GM06990 (cell line): ENCODE measurements around the gene SP6.

Experiments
- DNase-seq: peaks from one replicate; pipeline ENCODE4 v3.0.0-alpha.2; 2011; ENCODE audit not compliant: insufficient read length; ENCODE audit errors: extremely low read depth
- H3K27me3 ChIP-seq: replicated peaks from 2 replicates; pipeline ENCODE4 v1.6.0; 2011; ENCODE audit warnings: low read length; ENCODE audit not compliant: control insufficient read depth, insufficient read depth
- H3K36me3 ChIP-seq: 2 replicates; pipeline ENCODE4 v1.5.1; 2011; ENCODE audit warnings: low read length; ENCODE audit not compliant: control insufficient read depth, insufficient read depth
- H3K4me3 ChIP-seq: replicated peaks from 2 replicates; pipeline ENCODE4 v1.5.1; 2011; ENCODE audit warnings: low read depth, mild to moderate bottlenecking, control low read depth, low read length
- CTCF ChIP-seq: IDR thresholded peaks from 2 replicates; pipeline ENCODE4 v1.5.1; 2011; ENCODE audit warnings: low read length, control low read depth, mild to moderate bottlenecking, inconsistent platforms; ENCODE audit not compliant: insufficient read depth, poor library complexity, severe bottlenecking

Gene SP6

DNA sequence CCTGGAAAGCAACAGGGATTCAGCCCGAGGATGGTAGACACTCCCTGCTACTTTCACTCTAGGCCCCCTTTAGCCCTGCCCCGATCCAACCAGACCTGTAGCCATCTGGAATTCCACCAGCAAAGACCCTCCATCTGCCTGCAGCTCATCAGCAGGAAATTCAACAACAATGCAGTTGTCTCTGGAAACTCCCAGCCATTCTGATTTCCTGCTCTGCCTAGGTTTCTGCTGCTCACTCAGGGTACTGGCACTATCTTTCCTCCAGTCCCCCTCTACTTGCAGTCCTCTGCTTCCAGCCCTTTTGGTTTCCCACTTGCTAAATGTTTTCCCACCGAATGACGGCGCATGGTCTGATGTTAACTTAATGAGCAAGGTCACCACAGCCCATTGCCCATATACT, 2.7 kb upstream of the SP6 start:
- TF ChIP-seq CTCF = no peak
- Histone ChIP-seq H3K36me3 (no peaks in the 10 kb centered on the region), H3K4me3 (no peak overlapping the region), H3K27me3 (peaks cover 6% of the 10 kb centered on the region)
- no peak for DNase-seq

GRCh38 chr17:47852113-47852949, 1.4 kb upstream of the SP6 start:
- peaks cover 8% of the 10 kb centered on the region for H3K27me3 ChIP-seq
- no peak for TF ChIP-seq CTCF
- no peaks in the 10 kb centered on the region for H3K36me3 ChIP-seq
- DNase-seq = no peak
- H3K4me3 ChIP-seq = no peak overlapping the region

DNA sequence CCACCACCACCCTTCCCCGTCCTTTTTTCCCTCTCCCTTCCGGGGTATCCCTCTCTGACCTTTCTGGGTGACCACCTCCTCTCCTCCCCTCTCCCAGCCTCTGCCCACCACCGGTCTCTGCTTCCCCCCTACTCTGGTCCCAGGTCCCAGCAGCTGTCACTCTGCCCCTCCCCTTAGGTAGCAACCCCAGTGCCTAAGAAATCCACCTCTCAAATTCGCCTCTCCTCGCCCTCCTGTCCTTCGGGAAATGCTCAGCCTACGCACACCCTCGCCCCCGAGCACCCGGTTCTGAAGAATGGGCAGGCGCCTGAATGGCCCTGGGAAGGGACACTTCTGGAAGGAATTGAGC, 775 bp upstream of the SP6 start:
- peaks cover 8% of the 10 kb centered on the region for H3K27me3 ChIP-seq
- DNase-seq = no peak
- H3K36me3 ChIP-seq = no peaks in the 10 kb centered on the region
- H3K4me3 ChIP-seq = no peak overlapping the region
- no peak for TF ChIP-seq CTCF

- Histone ChIP-seq H3K27me3 (peaks cover 8% of the 10 kb centered on the region), H3K36me3 (no peaks in the 10 kb centered on the region), H3K4me3 (no peak overlapping the region)
- TF ChIP-seq CTCF = no peak
- no peak for DNase-seq
These were observed 631 bp downstream of the SP6 start for GRCh38 chr17:47850373-47850691.

DNA sequence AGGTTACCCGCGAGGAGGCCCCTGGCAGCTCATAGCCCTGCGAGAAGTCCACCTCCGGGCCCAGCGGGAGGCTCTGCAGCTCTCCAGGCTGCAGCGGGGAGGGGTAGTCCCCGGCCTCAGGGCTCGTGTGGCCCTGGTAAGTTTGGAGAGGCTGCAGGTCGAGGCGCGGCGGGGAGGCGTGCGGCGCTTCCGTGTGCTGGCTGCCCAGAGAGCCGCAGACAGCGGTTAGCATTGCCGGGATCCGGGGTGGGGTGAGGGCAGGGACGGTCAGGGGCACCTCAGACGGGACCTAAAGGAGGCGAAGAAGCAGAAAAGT, 2.8 kb downstream of the SP6 start:
- Histone ChIP-seq H3K27me3 (peaks cover 5% of the 10 kb centered on the region), H3K36me3 (no peaks in the 10 kb centered on the region), H3K4me3 (no peak overlapping the region)
- TF ChIP-seq CTCF = no peak
- no peak for DNase-seq
